Neuronal stem cell (in vitro differentiated cells): ENCODE data around the gene TUBA4B.

Experiments
- DNase-seq: peaks from one replicate; pipeline ENCODE4 v3.0.0-alpha.2; 2013; ENCODE audit warnings: low spot score
- H2AFZ ChIP-seq: one replicate; pipeline ENCODE4 v1.6.1; 2013; ENCODE audit warnings: mild to moderate bottlenecking, low read length, inconsistent platforms
- H2AK5ac ChIP-seq: 2 replicates; pipeline ENCODE4 v1.6.1; 2013; ENCODE audit warnings: low read depth, mild to moderate bottlenecking, inconsistent platforms, low read length, moderate library complexity, mixed read lengths
- H2BK120ac ChIP-seq: 2 replicates; pipeline ENCODE4 v1.6.1; 2013; ENCODE audit warnings: low read depth, mild to moderate bottlenecking, inconsistent platforms, low read length, moderate library complexity, mixed read lengths
- H2BK12ac ChIP-seq: one replicate; pipeline ENCODE4 v1.6.1; 2013; ENCODE audit warnings: low read length, inconsistent platforms
- H2BK15ac ChIP-seq: 2 replicates; pipeline ENCODE4 v1.6.1; 2013; ENCODE audit warnings: mild to moderate bottlenecking, low read length, inconsistent platforms, mixed read lengths
- H2BK5ac ChIP-seq: one replicate; pipeline ENCODE4 v1.6.1; 2013; ENCODE audit warnings: inconsistent platforms, mild to moderate bottlenecking, low read length, moderate library complexity
- H3K14ac ChIP-seq: one replicate; pipeline ENCODE4 v1.6.1; 2013; ENCODE audit warnings: low read length, inconsistent platforms
- H3K18ac ChIP-seq: 2 replicates; pipeline ENCODE4 v1.6.1; 2013; ENCODE audit warnings: low read length, inconsistent platforms
- H3K23ac ChIP-seq: 2 replicates; pipeline ENCODE4 v1.6.1; 2013; ENCODE audit warnings: low read depth, mild to moderate bottlenecking, mixed read lengths, low read length, inconsistent platforms; ENCODE audit not compliant: poor library complexity
- H3K27ac ChIP-seq: replicated peaks from 3 replicates; pipeline ENCODE4 v1.5.1; 2013; ENCODE audit warnings: low read length, inconsistent platforms
- H3K27me3 ChIP-seq, 3 experiments: 2 replicates each; pipeline ENCODE4 v1.6.1; 2013; ENCODE audit warnings: low read length in 3 of 3, mild to moderate bottlenecking in 2 of 3, inconsistent platforms in 1 of 3, low read depth in 1 of 3, mixed read lengths in 1 of 3, moderate library complexity in 1 of 3; ENCODE audit not compliant: control insufficient read depth in 3 of 3, insufficient read depth in 3 of 3
- H3K36me3 ChIP-seq, 2 donors: replicated peaks in 1 of 2; 2 replicates each; pipeline ENCODE4 v1.6.1; 2013; ENCODE audit warnings: low read length in 2 of 2; ENCODE audit not compliant: control insufficient read depth in 2 of 2, insufficient read depth in 2 of 2
- H3K4ac ChIP-seq: 2 replicates; pipeline ENCODE4 v1.6.1; 2013; ENCODE audit warnings: inconsistent platforms, mild to moderate bottlenecking, low read length, moderate library complexity
- H3K4me1 ChIP-seq, 2 donors: 1 replicate in 1 of 2; 2 replicates in 1 of 2; pipeline ENCODE4 v1.6.1; 2013; ENCODE audit warnings: low read length in 2 of 2, low read depth in 1 of 2; ENCODE audit not compliant: control insufficient read depth in 2 of 2, insufficient read depth in 1 of 2
- H3K4me2 ChIP-seq: one replicate; pipeline ENCODE4 v1.6.1; 2013; ENCODE audit warnings: mild to moderate bottlenecking, low read length, inconsistent platforms; ENCODE audit not compliant: insufficient read depth, poor library complexity, severe bottlenecking
- H3K4me3 ChIP-seq, 2 donors: 2 replicates each; pipeline ENCODE4 v1.5.1; 2013; ENCODE audit warnings: low read length in 2 of 2, mild to moderate bottlenecking in 2 of 2, inconsistent platforms in 1 of 2, moderate library complexity in 1 of 2
- H3K79me1 ChIP-seq: one replicate; pipeline ENCODE4 v1.6.1; 2013; ENCODE audit warnings: low read depth, mild to moderate bottlenecking, inconsistent platforms, low read length, moderate library complexity
- H3K9ac ChIP-seq: one replicate; pipeline ENCODE4 v1.6.1; 2013; ENCODE audit warnings: mild to moderate bottlenecking, low read depth, low read length, inconsistent platforms; ENCODE audit not compliant: poor library complexity
- H3K9me3 ChIP-seq, 2 donors: replicated peaks in 1 of 2; 2 replicates each; pipeline versions ENCODE3 to v1.6.1; 2013; ENCODE audit warnings: low read length in 2 of 2, mild to moderate bottlenecking in 2 of 2, inconsistent platforms in 1 of 2, low read depth in 1 of 2, mixed read lengths in 1 of 2, moderate library complexity in 1 of 2; ENCODE audit not compliant: control insufficient read depth in 2 of 2, insufficient read depth in 1 of 2
- H4K8ac ChIP-seq: one replicate; pipeline ENCODE4 v1.6.1; 2013; ENCODE audit warnings: low read depth, mild to moderate bottlenecking, inconsistent platforms, low read length, moderate library complexity
- H4K91ac ChIP-seq: one replicate; pipeline ENCODE4 v1.6.1; 2013; ENCODE audit warnings: low read length, low read depth, mild to moderate bottlenecking, inconsistent platforms; ENCODE audit not compliant: poor library complexity
- WGBS, 2 donors: extraction: QIAGEN DNeasy Blood & Tissue Kit; methylation state at CpG; one replicate each; pipeline ENCODE4 v1.1.7; 2013; ENCODE audit warnings: missing lambda C conversion rate in 2 of 2, mixed read lengths in 1 of 2; ENCODE audit not compliant: insufficient read length in 2 of 2, insufficient replicate concordance in 1 of 2; ENCODE audit errors: extremely low coverage in 2 of 2; 5-methylcytosine and 5-hydroxymethylcytosine counted together

The TUBA4B gene

DNA sequence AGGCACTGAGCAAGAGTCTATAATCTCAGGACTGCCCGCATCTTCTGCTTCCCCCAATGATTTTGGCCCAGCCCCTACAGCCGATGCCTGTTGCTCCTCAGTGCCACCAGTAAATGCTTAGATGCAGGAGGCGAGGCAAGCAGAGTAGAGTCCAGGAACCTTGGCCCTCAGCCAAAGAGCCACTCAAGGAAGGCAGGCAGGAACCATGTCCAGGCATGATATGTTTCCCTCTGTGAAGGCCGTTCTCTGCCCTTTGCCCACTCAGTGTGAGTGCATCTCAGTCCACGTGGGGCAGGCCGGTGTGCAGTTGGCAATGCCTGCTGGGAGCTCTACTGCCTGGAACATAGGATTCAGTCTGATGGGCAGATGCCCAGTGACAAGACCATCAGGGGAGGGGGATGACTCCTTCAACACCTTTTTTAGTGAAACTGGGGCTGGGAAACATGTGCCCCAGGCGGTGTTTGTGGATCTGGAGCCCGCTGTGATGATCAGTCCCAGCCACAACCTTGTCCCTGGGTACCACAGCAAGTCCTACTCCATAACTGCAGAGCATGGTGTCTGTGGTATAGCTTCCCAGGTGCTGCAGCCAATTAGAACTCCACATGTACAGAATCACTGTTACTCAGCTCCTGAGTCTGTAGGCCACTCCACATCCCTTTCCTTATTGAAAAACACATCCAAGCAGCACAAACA, 16.5 kb downstream of the TUBA4B start:
- Histone ChIP-seq H2AFZ (no peak overlapping the region), H3K79me1 (peaks cover 3% of the 10 kb centered on the region), H3K4ac (peak overlapping the region; percentile 47), H4K91ac (no peak overlapping the region), H3K14ac (no peak overlapping the region), H3K4me1 (peaks cover 3 to 6% of the 10 kb centered on the region in 2 donors), H3K4me2 (no peak overlapping the region), H2BK12ac (no peak overlapping the region), H3K4me3 (no peak overlapping the region), H2BK120ac (no peak overlapping the region), H2BK5ac (no peak overlapping the region), H3K36me3 (no peaks in the 10 kb centered on the region), H2BK15ac (no peak overlapping the region), H3K18ac (no peak overlapping the region), H3K27ac (no peak overlapping the region), H3K9me3 (no peaks in the 10 kb centered on the region), H2AK5ac (no peak overlapping the region), H3K27me3 (peaks cover 0 to 62% (median 2%) of the 10 kb centered on the region in 3 experiments), H3K23ac (peak overlapping the region; percentile 3), H4K8ac (no peak overlapping the region), H3K9ac (no peak overlapping the region)
- WGBS, 2 donors = no CpG with 5 or more reads among the region's 8 CpGs
- DNase-seq = no peak

DNA sequence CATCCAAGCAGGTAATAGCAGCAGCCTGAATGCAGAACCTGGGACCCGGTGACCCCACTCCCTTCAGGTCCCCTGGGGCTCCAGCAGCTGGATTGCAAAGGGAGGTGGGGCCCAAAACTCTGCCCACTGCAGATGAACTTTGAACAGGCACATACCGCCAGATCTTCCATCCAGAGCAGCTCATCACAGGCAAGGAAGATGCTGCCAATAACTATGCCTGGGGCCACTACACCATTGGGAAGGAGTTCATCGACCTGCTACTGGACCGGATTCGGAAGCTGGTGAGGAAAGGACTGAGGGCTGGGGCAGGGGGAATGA, 17.0 kb downstream of the TUBA4B start:
- H3K4me3 ChIP-seq = no peak overlapping the region
- no peak overlapping the region for H3K18ac ChIP-seq
- DNase-seq = no peak
- H4K91ac ChIP-seq = no peak overlapping the region
- H3K9ac ChIP-seq = peak overlapping the region; percentile 71
- no peak overlapping the region for H4K8ac ChIP-seq
- H2BK15ac ChIP-seq = no peak overlapping the region
- H3K79me1 ChIP-seq = peaks cover 3% of the 10 kb centered on the region
- no peak overlapping the region for H2BK12ac ChIP-seq
- no peak overlapping the region for H3K23ac ChIP-seq
- H3K27me3 ChIP-seq = peaks cover 0 to 58% (median 2%) of the 10 kb centered on the region in 3 experiments
- no peak overlapping the region for H3K4ac ChIP-seq
- H2AK5ac ChIP-seq = no peak overlapping the region
- H3K36me3 ChIP-seq = no peaks in the 10 kb centered on the region
- no CpG with 5 or more reads among the region's 5 CpGs for WGBS, 2 donors
- no peak overlapping the region for H2AFZ ChIP-seq
- H3K4me1 ChIP-seq = peaks cover 3 to 8% of the 10 kb centered on the region in 2 donors
- no peak overlapping the region for H3K4me2 ChIP-seq
- no peak overlapping the region for H3K14ac ChIP-seq
- H3K9me3 ChIP-seq = no peaks in the 10 kb centered on the region
- no peak overlapping the region for H3K27ac ChIP-seq
- H2BK5ac ChIP-seq = no peak overlapping the region
- no peak overlapping the region for H2BK120ac ChIP-seq

DNA sequence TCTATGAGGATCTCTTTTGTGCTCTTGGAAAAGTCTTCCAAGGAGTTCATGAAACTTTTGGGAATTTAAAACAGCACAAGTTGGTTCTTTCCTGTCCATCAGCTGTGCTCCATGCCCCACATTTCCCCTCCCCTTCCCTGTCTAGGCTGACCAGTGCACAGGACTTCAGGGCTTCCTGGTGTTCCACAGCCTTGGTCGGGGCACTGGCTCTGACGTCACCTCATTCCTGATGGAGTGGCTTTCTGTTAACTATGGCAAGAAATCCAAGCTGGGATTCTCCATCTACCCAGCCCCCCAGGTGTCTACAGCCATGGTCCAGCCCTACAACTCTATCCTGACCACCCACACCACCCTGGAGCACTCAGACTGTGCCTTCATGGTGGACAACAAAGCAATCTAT, 18.0 kb downstream of the TUBA4B start:
- no peaks in the 10 kb centered on the region for H3K36me3 ChIP-seq
- no peak overlapping the region for H4K91ac ChIP-seq
- peaks cover 3 to 8% of the 10 kb centered on the region in 2 donors for H3K4me1 ChIP-seq
- H2BK15ac ChIP-seq = no peak overlapping the region
- H2BK120ac ChIP-seq = no peak overlapping the region
- H2AK5ac ChIP-seq = no peak overlapping the region
- H3K14ac ChIP-seq = no peak overlapping the region
- H3K27ac ChIP-seq = no peak overlapping the region
- H3K23ac ChIP-seq = no peak overlapping the region
- H2BK5ac ChIP-seq = no peak overlapping the region
- no peak overlapping the region for H4K8ac ChIP-seq
- H3K18ac ChIP-seq = no peak overlapping the region
- no peak overlapping the region for H3K4me2 ChIP-seq
- H3K4ac ChIP-seq = no peak overlapping the region
- H3K9me3 ChIP-seq = no peaks in the 10 kb centered on the region
- no peak for DNase-seq
- no peak overlapping the region for H2BK12ac ChIP-seq
- H3K27me3 ChIP-seq = peaks cover 0 to 59% (median 2%) of the 10 kb centered on the region in 3 experiments
- no peak overlapping the region for H3K9ac ChIP-seq
- no peak overlapping the region for H3K4me3 ChIP-seq
- no CpG with 5 or more reads among the region's 2 CpGs for WGBS, 2 donors
- peaks cover 3% of the 10 kb centered on the region for H3K79me1 ChIP-seq
- no peak overlapping the region for H2AFZ ChIP-seq

DNA sequence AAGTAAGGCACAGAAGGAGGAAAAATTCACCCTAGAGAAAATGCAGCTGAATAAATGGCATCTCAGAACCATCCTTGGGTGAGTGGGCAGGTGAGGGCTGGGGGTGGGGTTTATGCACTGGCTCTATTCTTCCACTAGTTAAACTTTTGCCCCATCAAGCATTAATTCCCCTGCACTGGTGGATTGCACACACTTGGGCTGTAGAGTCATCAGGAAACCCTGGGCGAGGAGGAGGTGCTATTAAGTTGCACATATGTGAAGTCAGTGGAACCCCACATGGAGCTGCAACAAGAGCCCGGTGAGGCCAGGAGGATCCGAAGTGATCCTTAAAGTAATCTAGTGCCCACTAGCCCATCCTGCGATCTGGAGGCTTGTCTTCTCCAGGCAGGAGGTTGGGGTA, 19.3 kb downstream of the TUBA4B start:
- no peak overlapping the region for H3K23ac ChIP-seq
- H3K4me3 ChIP-seq = no peak overlapping the region
- H3K14ac ChIP-seq = no peak overlapping the region
- no peak overlapping the region for H4K91ac ChIP-seq
- peaks cover 3% of the 10 kb centered on the region for H3K79me1 ChIP-seq
- H3K18ac ChIP-seq = no peak overlapping the region
- no peak overlapping the region for H3K4me2 ChIP-seq
- no peaks in the 10 kb centered on the region for H3K36me3 ChIP-seq
- WGBS, 2 donors = no CpG with 5 or more reads among the region's 4 CpGs
- H3K4ac ChIP-seq = no peak overlapping the region
- H2BK15ac ChIP-seq = no peak overlapping the region
- no peak overlapping the region for H2BK12ac ChIP-seq
- H2AFZ ChIP-seq = no peak overlapping the region
- H3K27me3 ChIP-seq = peaks cover 0 to 46% (median 2%) of the 10 kb centered on the region in 3 experiments
- H2BK5ac ChIP-seq = no peak overlapping the region
- H3K27ac ChIP-seq = no peak overlapping the region
- H3K9me3 ChIP-seq = no peaks in the 10 kb centered on the region
- H2BK120ac ChIP-seq = no peak overlapping the region
- H2AK5ac ChIP-seq = no peak overlapping the region
- no peak overlapping the region for H4K8ac ChIP-seq
- DNase-seq = no peak
- H3K9ac ChIP-seq = no peak overlapping the region
- H3K4me1 ChIP-seq = peaks cover 3 to 8% of the 10 kb centered on the region in 2 donors
